Thyroid gland (tissue), 4 donors: ENCODE results near the gene GALT.

Source experiments
- CTCF ChIP-seq, 6 experiments: fragments of 200-600 bp in 3 of 6; fragments of 450-650 bp in 3 of 6; sonication (generic) in 3 of 6; IDR thresholded peaks; one replicate each; pipeline ENCODE4 v1.5.1; 2016 to 2019; ENCODE audit warnings: antibody characterized with exemption in 6 of 6, mild to moderate bottlenecking in 2 of 6, inconsistent platforms in 1 of 6, moderate library complexity in 1 of 6
- POLR2A ChIP-seq, 2 donors: fragments of 450-650 bp; IDR thresholded peaks; one replicate each; pipeline ENCODE4 v1.6.1; 2017; ENCODE audit warnings: antibody characterized with exemption in 2 of 2, mild to moderate bottlenecking in 2 of 2, moderate library complexity in 1 of 2

DNA sequence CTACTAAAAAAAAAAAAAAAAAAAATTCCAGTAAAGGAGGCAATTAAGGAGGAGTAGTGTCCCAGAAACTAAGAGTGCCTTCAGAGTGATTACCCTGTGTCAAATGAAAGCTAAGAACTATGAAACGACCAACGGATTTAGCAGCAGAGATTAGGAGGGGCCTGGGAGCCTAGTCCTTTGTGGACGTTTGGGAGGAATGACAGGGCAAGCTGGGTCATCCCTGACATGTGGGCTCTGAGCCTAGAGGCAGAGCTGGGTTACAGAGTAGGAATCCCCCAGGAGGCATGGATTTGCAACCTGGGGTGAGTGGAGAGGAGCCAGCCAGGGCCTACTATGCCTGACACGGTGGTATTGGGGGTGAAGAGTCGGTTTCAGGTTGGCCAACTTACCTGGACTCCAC lies 13.3 kb upstream of the GALT start:
- TF ChIP-seq CTCF (IDR thresholded peaks at IDR 0.05) (no peak), POLR2A (IDR thresholded peaks at IDR 0.05) (no peak)
